NCI-H1417 (cell line): ENCODE results near the gene ASB14.

Experiments used
- DNase-seq, 3 experiments: peaks; one replicate each; lab custom pipeline; 2025; lab: John Stamatoyannopoulos, UW

Gene ASB14

DNA sequence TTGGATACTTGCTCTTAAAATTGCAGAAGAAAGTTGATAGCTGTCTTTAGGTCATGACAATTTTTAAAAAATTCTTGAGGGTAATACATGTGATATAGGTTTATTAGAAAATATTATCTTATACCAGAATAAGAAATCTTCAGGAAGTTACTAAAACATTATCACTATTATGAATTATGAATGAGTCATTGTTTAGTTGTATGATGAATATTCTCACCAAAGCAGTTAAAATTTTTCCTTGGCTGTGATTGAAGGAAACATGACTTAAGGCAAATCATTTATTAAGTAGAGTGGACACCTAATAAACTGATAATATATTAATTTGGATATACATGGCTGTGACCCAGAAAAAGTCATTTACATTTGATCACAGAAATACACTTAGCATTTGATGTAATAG is 34.8 kb downstream of the ASB14 start:
- no peak for DNase-seq

DNA sequence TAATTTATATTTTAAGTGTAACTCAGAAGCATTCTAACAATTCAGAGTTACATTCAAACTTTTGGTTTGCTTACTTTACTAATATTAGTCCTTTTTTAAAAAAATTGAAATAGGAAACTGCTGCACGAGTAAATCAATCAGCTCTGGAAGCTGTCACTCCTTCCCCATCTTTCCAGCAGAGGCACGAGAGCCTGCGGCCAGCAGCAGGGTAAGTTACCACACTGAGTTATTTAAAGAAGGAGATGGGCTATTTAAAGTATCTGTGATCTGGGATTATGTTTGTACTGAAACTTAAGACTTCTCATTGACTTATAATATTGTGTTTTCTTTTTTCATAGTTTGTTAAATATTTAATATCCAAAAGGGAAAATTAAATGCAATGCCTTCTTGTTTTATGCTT is 35.6 kb downstream of the ASB14 start:
- no peak for DNase-seq

DNA sequence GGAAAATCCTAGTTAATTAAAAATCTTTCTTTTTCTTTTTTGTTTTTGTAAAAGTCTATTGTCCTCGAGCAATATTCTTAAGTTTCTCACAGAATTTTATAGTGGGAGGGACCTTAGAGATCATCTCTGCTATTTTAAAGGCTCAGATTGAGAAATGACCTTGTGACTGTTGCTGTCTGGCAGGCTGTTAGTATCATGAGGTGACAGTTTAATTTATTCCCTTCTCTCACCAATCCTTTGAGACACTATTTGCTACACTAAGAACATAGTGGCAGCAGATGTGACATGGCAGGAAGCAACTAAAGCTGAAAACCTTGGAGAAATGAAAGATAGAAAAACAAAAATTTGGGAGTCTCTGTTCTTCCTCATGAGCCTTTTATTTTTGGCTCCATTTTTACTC is 40.1 kb downstream of the ASB14 start:
- peak in 1 of 3 experiments; percentile 1 for DNase-seq

DNA sequence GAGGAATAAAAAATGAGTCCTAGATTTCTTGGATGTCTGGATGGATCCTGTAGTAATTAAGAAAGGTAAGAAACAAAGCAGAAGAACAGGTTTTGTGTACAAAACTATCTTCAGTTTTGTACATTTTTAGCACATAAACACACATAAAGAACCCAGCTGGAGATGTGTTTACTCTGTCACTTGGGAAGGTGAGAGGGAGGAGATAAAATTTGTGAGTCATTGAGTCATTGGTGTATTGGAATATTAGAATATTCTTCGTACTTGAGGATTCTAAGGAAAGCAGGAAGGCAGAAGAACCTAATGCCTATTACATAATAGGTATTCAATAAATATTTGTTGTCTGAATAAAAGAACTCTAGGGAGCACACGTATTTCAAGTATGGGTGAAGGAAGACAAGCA is 47.5 kb downstream of the ASB14 start:
- DNase-seq, result no peak

DNA sequence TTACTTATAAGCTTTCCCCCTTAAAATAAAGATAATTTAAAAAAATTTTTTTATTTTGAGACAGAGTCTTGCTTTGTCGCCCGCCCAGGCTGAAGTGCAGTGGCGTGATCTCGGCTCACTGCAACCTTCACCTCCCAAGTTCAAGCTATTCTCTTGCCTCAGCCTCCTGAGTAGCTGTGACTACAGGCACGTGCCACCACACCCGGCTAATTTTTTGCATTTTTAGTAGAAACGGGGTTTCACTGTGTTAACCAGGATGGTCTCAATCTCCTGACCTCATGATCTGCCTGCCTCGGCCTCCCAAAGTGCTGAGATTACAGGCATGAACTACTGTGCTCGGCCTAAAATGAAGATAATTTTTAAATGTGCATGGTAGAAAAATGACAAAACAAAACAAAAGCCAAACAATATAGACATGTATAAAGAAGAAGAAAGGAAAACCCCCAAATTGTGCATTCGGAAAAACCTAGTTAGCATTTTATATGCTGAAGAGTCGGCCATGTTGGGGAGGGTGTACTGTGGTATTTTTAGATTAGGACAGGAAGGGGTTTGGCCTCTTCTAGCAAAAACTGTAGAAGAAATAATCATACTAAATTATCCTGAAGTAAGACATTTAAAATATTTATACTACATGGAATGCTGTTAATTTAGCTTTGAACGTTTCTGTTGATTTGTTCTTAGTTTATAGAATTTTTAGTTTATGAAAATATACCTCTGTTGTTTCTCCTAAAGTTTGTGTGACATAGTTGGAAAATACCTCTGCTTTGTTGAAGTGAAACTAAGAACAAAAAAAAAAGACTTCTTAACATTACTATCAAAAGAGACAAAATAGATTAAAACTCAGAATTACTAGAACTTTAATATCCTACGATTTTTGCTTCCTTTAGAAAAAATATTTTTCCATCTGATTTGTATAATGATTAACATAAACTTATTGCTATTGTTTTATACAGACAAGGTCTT is 57.6 kb downstream of the ASB14 start:
- no peak for DNase-seq

DNA sequence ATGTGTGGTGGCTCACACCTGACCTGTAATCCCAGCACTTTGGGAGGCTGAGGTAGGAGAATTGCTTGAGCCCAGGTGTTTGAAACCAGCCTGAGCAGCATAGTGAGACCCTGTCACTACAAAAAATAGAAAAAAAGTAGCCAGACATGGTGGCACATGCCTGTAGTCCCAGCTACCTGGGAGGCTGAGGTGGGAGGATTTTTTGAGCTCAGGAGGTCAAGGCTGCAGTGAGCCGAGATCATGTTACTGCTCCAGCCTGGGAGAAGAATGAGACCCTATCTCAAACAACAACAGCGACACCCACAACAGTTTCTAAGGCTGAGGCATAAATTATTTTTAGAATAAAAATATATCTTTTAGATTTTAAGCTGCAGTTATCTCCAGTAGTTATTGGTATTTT is 58.7 kb downstream of the ASB14 start:
- DNase-seq, result no peak

DNA sequence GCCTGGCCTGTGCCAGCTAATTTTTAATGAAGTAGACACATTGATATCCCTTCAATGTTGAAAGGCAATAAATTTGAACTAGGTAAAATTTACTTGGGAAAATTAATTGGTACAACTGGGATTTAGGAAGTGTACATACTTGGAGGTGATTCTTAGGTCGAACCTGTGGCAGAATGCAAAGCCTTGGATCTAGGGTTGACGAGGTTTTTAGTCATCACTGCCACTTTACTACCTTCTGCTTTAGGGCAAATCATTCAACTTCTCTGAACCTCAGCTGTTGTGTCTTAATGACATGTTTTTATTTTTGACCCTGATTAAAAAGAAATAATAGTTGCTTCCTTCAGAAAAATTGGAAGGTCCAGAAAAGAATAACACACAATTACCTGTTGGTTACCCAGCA is 62.5 kb downstream of the ASB14 start:
- DNase-seq, result no peak

DNA sequence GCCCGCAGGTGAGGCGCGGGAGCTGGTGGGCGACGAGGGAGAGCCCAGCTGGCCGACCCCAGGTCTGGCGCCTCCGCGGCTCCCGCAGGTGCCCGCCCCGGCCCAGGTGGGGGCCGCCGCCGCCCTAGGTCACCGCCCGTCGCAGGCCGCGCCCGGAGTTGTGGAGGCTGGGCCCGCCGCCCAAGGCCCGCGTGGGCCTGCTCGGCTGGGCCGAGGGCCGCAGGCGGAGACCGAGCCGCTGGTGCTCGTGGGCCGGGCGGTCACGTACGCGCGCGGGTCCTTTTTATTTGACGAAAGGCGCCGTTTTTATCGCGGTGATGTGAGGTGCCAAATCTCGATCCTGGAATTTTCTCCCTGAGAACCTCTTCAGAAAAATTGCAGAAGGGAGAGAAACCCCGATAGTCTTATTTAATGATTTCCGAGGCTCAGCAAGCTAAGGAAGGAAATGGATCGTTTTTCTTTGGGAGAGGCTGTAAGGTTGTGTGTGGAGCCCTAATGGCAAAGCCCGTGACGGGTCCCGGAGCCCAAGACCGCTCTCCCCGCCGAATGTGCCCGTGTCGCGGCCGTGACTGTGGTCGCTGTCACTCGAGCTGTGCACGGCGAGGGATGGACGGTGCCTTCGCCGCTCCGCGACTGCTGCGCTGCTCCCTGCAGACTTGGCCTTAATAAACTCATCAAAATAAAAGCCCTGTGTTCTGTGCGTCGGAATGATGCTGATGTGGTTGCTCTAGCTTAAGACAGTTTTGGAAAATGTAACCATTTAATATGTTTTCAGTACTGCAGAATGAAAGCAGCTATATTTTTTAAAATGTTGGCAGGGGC is 64.3 kb downstream of the ASB14 start:
- peak; percentile 21 to 70 (median 57) for DNase-seq

DNA sequence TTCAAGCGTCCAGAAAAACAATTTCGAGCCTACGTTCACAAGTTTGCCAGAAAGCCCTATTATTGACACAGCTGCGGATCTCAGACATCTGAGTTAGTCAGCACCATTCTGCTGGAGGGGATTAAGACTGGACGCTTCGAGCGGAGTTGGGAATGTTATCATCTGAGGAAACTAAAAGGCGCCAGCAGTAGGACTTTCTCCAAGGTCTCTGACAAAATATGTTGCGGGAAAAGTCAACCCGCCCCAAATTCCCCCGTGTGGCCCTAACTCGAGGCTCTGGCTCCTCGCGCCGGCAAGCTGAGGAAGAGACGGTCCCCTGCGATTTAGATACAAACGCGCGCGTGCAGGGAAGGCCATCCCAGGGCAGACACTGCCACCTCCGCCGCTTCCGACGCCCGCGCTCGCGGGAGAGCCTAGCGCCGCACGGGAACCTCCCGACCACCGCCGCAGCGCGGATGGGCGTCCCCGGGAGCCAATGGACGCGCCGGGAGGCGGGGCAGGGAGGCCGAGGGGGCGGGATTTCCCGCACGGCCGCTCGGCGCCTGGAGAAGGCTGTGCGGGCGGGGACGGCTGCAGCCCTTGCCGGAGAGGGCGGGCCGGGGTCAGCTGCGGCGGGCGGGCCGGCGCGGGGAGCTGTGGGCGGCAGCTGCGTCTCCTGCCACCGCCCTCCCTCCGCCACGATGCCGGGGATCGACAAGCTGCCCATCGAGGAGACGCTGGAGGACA is 65.1 kb downstream of the ASB14 start, which contains the start of gene APPL1:
Gene APPL1 (plus strand): TSS at position 526 of the 726 bp plus-strand sequence. CDS start 155 bp downstream, at position 681.
- DNase-seq, result peak; percentile 88 to 94 (median 92)

DNA sequence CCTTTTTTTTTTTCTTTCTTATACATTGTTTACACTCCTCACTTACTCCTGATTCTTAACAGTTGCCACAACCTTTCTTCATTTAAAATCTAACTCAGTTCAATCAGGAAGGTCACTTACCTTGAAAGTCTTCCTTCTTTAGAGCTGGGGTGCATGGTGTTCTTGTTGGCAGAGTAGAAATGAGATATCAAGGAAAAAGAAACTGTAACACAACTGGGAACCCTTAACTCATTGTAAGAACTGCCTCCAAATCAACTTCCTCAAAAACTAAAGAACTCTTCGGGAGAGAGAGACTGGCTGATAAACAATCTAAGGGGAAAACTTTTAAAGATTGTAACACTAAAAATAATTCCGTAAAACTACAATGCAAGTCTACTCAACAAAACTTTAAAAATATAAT is 66.3 kb downstream of the ASB14 start:
- no peak for DNase-seq

DNA sequence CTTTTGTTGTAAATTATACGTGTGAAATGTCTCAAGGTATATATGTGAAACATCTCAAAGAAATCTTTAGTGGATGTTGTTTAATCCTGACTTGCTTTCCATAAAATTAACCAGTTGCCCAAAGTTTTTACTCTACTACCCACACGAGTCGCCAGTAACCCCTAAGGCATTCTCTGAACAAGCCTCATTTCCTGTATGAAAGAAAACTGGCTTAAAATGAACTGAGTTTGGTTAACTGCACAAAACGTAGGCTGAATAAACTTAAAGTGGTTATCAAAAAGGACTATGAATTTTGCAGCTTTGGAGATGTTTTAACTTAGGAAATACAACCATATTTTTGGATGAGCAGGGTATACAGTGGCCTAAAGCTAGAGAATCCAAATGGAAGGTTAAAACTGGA is 67.6 kb downstream of the ASB14 start:
- no peak for DNase-seq

DNA sequence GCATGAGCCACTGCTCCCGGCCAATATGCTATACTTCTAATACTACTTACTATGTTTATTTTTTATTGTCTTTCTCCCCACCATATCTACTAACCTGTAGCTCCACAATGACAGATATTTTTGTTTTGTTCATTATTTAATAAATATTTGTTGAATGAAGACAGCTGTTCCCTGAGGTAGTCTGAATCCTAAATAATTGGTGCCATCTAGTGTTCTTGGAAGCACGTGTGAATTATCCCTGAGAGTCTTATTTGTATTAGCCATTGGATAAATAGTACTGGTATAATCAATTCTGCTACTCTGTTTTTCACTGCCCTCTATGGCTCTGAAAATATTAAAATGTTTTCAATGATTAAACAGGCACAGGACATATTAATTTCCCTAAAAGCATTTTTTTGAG is 70.6 kb downstream of the ASB14 start:
- DNase-seq, result peak in 1 of 3 experiments; percentile 59
